Measurements from ENCODE around the gene HCST.
A peak's percentile ranks its signal among the peaks of the same experiment; 100 is the strongest.

The HCST gene

GRCh38 chr19:35949131-35949530, 46.8 kb downstream of the HCST start:
- peak in 1 of 10 donors; percentile 38 for DNase-seq
- intact Hi-C loops (cut with DNase I) = no loop called here
